ENCODE measurements around the gene APOL3.
A peak's percentile ranks its signal among the peaks of the same experiment; 100 is the strongest.
"Not testable (repeated sequence)": the region's sequence is repeated elsewhere in the genome, so short reads cannot be mapped to it uniquely, and the experiment has no call there.

The APOL3 gene

DNA sequence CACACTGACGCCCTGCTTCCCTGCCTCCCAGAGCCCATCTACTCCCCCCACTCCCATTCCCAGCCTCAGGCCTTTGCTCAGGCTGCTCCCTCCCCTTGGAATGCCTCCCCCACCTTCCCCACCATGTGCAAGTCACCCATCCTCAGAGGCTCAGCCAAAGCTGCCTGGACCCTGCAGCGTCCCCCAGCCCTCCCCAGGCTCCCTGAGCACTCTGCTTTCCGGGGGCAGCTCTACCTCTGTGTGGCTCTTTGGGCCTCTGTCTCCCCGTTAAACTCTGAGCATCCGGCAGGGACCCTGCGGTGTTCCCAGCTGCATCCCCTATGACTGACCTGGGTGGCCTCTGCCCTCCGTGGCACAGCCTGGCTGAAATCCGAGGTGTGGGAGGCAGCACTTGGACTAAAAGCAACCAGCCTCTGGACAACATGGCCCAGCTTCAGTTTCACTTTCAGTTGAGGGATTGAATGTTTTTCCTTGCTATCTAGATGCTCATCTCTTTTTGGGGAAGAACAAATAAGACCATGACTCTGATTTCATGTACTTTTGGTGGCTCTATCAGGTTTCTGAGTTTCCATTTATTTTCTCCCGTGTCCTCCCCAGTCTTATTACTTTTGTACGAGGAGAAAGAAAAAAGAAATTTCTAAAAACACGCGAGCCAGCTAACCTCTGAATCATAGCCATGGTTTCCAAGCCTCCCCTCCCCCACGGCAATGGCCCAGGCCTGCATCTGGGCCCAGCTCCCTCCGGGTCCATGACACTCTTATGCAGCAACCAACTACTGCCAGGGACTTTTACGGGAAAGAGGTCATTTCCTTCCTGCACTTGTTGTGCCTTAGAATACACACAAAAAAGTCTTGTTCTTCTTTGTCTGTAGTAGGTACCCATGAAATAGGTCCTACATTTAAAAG is 3.8 kb downstream of the APOL3 start:
- DNase-seq = no peak

DNA sequence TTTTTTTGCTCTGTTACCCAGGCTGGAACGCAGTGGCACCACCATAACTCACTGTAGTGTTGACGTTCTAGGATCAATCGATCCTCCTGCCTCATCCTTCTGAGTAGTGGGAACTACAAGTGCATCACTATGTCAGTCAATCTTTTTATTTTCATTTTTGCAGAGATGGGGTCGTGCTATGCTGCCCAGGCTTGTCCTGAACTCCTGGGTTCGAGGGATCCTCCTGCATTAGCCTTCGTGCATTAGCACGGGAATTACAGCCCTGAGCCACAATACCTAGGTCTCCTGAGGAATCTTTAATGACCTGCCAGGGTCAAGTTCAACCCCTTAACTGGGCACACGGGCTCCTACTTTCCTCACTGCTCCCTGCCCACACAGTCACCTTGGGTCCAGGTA is 4.4 kb downstream of the APOL3 start:
- no peak for DNase-seq

- DNase-seq = no peak
Measured at GRCh38 chr22:36155702-36156101, 4.9 kb downstream of the APOL3 start.

DNA sequence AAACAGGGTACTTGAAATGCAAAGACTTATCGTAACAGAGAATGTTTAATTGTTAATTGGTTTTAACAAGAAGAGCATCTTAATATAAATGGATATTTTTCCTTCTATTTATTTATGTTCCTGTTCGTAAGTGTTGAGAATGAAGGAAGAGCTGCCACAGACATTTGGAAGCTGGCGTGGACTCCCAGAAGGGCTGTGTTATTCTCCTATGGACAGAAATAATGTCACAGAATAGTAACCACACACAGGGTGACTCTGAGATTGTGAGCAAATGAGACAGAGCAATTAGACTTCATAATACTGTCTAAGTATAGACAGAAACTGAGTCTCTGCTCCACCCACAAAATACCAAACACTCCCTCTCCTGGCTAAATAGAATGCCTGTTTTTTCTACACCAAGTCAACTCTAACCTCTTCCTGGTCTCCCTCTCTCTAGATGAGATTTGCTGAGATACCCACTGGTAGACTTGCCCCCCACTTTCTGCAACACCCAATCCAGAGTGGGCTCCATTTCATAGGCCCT is 6.1 kb downstream of the APOL3 start:
- no peak for DNase-seq

DNA sequence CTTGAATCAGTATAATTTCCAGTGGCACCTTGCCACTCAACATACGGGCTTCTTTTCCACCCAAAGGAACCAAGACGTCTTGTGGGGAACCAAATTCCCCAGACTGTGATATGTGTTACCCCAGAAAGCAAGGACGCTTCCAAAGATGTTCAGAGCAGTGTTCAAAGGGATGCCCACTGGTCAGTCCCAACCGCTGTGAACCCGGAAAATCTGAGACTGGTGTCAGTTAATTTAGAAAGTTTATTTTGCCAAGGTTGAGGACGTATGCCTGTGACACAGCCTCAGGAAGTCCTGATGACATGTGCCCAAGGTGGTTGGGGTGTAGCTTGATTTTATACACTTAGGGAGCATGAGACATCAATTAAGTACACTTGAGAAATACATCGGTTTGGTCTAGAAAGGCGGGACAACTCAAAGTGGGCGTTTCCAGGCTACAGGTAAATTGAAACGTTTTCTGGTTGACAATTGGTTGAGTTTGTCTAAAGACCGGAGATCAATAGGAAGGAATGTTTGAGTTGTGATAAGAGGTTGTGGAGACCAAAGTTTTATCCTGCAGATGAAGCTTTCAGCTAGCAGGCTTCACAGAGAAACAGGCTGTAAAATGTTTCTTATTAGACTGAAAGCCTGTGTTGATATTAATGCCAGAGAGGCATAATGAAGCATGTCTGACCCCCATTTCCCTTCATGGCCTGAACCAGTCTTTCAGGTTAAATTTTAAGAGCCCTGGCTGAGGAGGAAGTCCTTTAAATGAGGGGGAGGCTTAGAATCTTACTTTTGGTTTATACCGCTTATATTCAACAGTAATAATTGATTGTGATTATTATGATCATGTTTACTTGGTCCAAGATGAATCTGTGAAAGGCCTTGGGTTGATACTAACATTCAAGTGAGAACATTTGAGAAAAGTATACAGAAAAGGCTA is 6.8 kb downstream of the APOL3 start:
- no peak for DNase-seq

DNA sequence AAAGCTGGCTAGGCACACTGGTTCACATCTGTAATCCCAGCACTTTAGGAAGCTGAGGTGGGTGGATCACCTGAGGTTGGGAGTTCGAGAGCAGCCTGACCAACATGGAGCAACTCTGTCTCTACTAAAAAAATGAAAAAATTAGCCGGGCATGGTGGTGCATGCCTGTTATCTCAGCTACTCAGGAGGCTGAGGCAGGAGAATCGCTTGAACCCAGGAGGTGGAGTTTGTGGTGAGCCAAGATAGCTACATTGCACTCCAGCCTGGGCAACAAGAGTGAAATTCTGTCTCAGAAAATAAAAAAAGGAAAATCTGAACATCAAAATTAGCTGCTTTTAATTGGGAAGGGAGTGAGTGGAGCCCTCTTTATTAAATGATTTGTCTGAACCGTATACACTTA is 7.7 kb downstream of the APOL3 start:
- not testable (repeated sequence) for DNase-seq

DNA sequence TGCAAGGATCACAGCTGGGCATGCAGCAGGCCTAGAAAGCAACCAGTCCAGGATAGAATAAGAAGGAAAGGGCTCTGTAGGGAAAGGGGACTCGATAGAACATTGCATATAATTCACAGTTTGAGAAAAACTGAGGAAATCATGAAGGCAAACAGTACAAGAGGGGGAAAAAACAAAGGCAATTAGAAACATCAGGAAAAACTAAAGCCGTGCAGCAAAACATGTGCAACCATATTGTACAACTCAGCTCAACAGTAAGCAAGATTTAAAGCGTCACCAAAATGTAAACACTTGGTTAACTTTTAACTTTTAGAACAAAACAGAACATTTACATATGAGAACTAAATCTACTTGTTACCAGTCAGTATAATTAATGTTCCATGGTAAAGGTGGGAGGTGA is 8.5 kb downstream of the APOL3 start:
- DNase-seq = no peak

- DNase-seq = no peak
Measured at GRCh38 chr22:36151006-36151595, 9.5 kb downstream of the APOL3 start.

- DNase-seq = no peak
Measured at GRCh38 chr22:36149441-36149840, 11.1 kb downstream of the APOL3 start.

DNA sequence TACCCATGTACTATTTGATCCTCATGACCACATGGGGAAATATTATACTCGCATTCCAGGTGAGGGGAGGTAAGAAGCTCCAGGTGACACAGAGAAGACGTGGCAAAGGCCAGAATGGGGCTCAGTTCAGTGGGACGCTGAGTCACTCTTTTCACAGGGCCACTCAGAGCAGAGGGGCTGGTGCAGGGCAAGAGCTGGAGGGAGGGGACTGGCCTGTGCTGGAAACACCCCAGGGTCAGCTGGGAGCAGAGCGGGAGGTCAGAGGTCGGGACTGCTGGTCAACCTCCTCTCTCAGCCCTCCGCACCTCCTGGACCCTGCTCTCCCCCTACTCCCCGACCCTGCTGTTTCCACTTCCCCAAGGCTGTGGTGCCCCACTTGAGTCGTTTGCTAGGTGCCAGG is 12.1 kb downstream of the APOL3 start:
- DNase-seq = no peak

- DNase-seq = no peak
Measured at GRCh38 chr22:36147196-36147791, 13.3 kb downstream of the APOL3 start.

GRCh38 chr22:36145881-36146280 is 14.7 kb downstream of the APOL3 start:
- no peak for DNase-seq

DNA sequence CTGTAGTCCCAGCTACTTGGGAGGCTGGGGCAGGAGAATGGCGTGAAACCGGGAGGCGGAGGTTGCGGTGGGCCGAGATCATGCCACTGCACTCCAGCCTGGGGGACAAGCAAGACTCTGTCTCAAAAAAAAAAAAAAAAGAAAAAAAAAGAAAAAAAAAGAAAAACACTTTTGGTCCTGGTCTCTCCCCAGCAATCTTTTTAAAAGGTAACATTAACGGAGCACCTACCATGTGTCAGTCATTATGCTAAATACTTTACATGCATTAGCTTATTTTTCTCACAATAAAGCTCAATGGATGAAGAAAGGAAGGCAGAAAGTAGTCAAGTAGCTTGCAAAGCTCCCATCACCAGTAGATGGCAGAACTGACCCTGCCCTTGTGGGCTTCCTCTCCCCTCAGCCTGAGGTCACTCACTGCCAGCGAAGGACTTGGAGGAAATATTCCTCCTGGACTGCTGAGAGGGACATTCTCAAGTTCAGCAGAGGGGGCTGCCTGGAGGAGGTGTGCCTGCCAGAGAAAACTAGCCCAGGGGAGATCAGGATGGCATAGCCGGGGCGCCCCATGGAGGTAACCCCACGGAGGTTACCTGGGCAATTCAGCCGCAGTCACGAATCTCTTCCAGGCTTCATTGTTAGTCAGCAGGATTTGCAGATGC is 15.5 kb downstream of the APOL3 start:
- DNase-seq = peak; percentile 10

GRCh38 chr22:36143956-36144355 is 16.6 kb downstream of the APOL3 start:
- DNase-seq = no peak

GRCh38 chr22:36143066-36143815 is 17.3 kb downstream of the APOL3 start:
- no peak for DNase-seq

- no peak for DNase-seq
Measured at GRCh38 chr22:36141481-36141880, 19.1 kb downstream of the APOL3 start.

- DNase-seq = not testable (repeated sequence)
Measured at GRCh38 chr22:36138709-36139108, 21.8 kb downstream of the APOL3 start.

- no peak for DNase-seq
Measured at GRCh38 chr22:36136988-36137387, 23.6 kb downstream of the APOL3 start.

GRCh38 chr22:36136475-36136874 is 24.1 kb downstream of the APOL3 start:
- no peak for DNase-seq

DNA sequence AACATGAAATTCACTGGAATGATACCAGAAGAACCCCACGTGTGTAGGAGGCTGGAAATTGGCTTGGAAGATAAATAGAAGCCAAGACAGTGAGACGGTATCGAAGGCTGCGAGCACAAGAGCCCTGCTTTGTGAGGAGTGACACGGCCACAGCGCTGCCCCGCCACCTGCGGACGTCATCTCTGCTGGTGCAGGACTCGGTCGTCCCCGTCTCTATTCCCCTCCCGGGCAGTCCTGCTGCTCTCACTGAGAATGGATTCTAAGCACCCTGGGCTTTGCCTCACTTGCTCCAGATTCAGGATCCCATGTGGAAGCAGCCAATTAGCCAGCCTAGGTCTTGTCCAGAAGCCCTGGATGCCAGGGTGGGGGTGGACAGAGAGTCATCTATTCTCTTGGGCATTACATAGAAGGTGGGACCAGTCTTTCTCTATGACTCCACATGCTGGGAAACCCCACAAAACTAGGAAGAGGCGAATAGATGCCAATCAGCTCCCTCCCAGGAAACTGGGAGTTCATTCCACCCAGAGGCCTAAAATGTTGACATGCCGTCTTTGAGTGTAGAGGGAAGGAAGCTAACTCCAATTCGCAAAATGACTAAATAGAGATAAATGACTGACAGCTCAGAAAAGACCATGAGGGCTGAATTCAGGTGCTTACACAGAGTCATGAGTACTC is 25.1 kb downstream of the APOL3 start:
- no peak for DNase-seq

GRCh38 chr22:36134182-36134581 is 26.4 kb downstream of the APOL3 start:
- no peak for DNase-seq
